Esophagus squamous epithelium (tissue), 5 donors: ENCODE measurements around the gene LMOD3. TPM values are rescaled to one million over a fixed set of nuclear protein-coding genes. Genes with fewer than 3 reads are reported as not detected.

ENCODE experiments used
- DNase-seq: peaks from one replicate; lab custom pipeline; 2025; lab: John Stamatoyannopoulos, UW
- H3K27ac ChIP-seq, 4 donors: fragments of 200-600 bp; sonication (generic); one replicate each; pipeline ENCODE4 v1.5.1; 2016 to 2019; ENCODE audit warnings: mild to moderate bottlenecking in 1 of 4
- H3K27me3 ChIP-seq, 4 donors: fragments of 200-600 bp; sonication (generic); 1 replicate in 3 of 4; 2 replicates in 1 of 4; pipeline versions ENCODE4 v1.5.1 to v1.6.0; 2017 to 2021; ENCODE audit warnings: antibody characterized with exemption in 1 of 4
- H3K36me3 ChIP-seq, 3 donors: fragments of 200-600 bp; sonication (generic); one replicate each; pipeline ENCODE4 v1.5.1; 2016 to 2019
- H3K4me1 ChIP-seq, 3 donors: fragments of 200-600 bp; sonication (generic); one replicate each; pipeline ENCODE4 v1.5.1; 2017 to 2019
- H3K4me3 ChIP-seq, 4 donors: fragments of 200-600 bp; sonication (generic); 1 replicate in 3 of 4; 2 replicates in 1 of 4; pipeline ENCODE4 v1.5.1; 2016 to 2019; ENCODE audit warnings: mild to moderate bottlenecking in 2 of 4, moderate library complexity in 1 of 4
- H3K9me3 ChIP-seq, 3 donors: fragments of 200-600 bp; sonication (generic); one replicate each; pipeline ENCODE4 v1.5.1; 2016 to 2019
- POLR2A ChIP-seq, 4 donors: fragments of 450-650 bp; IDR thresholded peaks; one replicate each; pipeline ENCODE4 v1.6.1; 2017; ENCODE audit warnings: antibody characterized with exemption in 4 of 4, mild to moderate bottlenecking in 4 of 4, moderate library complexity in 3 of 4
- WGBS, 2 donors: methylation state at CpG; one replicate each; pipeline ENCODE4 v1.1.5; 2018; 5-methylcytosine and 5-hydroxymethylcytosine counted together
- intact Hi-C: fragments of 100-400 bp; cut with DNase I; formaldehyde crosslinking; loops from one replicate; pipeline ENCODE4 v1.15.0; 2022
- total RNA-seq, 4 donors: library from RNA; depleted of rRNA; stranded (reverse); fragments of >200 nt; gene quantifications; one replicate each; pipeline ENCODE4 v1.1.0, GENCODE V29; 2016
- TF ChIP-seq, protein P1 (sequence below), 6 experiments: fragments of 450-650 bp in 4 of 6; fragments of 200-600 bp in 2 of 6; sonication (generic) in 2 of 6; IDR thresholded peaks; one replicate each; pipeline ENCODE4 v1.5.1; 2016 to 2019; ENCODE audit warnings: antibody characterized with exemption in 6 of 6, mild to moderate bottlenecking in 4 of 6, moderate library complexity in 4 of 6
- donor health status: DM: yes; HTN: yes; CAD: no.

LMOD3 gene
- total RNA-seq, result under 1 TPM in 1 of 4 donors, not detected in 3; under 0.01 TPM

GRCh38 chr3:69122403-69122802 is at the start of gene LMOD3:
LMOD3 (minus strand) TSS chr3:69122595; CDS start chr3:69122386, 209 bp downstream.
- intact Hi-C loops, result no loop called here
- Histone ChIP-seq H3K27me3 (no peaks in the 10 kb centered on the region), H3K9me3 (no peaks in the 10 kb centered on the region), H3K4me3 (no peak within 1 kb of the TSS), H3K36me3 (no peaks in the 10 kb centered on the region), H3K4me1 (peaks cover 0 to 5% (median 0%) of the 10 kb centered on the region in 3 donors), H3K27ac (peak within 1 kb of the TSS in 2 of 4 donors; percentile 9 to 23)
- WGBS, 2 donors, result 65 to 68% methylated on average over 3 of the region's 3 CpGs
- no peak for DNase-seq
- no peak for TF ChIP-seq POLR2A (IDR thresholded peaks at IDR 0.05)
- TF ChIP-seq, protein P1, sequence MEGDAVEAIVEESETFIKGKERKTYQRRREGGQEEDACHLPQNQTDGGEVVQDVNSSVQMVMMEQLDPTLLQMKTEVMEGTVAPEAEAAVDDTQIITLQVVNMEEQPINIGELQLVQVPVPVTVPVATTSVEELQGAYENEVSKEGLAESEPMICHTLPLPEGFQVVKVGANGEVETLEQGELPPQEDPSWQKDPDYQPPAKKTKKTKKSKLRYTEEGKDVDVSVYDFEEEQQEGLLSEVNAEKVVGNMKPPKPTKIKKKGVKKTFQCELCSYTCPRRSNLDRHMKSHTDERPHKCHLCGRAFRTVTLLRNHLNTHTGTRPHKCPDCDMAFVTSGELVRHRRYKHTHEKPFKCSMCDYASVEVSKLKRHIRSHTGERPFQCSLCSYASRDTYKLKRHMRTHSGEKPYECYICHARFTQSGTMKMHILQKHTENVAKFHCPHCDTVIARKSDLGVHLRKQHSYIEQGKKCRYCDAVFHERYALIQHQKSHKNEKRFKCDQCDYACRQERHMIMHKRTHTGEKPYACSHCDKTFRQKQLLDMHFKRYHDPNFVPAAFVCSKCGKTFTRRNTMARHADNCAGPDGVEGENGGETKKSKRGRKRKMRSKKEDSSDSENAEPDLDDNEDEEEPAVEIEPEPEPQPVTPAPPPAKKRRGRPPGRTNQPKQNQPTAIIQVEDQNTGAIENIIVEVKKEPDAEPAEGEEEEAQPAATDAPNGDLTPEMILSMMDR (IDR thresholded peaks at IDR 0.05), result no peak

DNA sequence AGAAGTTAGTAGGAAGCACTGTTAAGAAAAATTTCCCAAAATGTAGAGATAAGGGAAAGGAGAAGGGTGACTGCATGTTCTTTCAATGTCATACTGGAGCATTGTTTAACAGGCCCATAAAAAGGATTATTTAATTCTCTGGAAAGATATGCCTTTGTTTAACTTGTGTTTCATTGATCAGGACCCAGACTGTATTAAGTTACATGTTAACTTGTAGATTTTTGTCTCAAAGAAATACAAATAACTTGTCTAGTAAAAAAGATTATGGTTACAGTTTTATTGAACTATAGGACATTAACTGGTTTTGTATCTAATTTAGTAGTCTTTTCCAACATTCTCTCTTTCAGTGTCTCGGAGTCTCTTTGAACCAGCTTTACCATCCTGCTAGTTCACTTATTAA is 49.7 kb upstream of the LMOD3 start:
- Histone ChIP-seq H3K4me3 (no peak overlapping the region), H3K27ac (no peak overlapping the region), H3K9me3 (no peaks in the 10 kb centered on the region), H3K27me3 (no peaks in the 10 kb centered on the region), H3K4me1 (peaks cover 0 to 15% (median 0%) of the 10 kb centered on the region in 3 donors), H3K36me3 (peaks cover 4 to 80% (median 6%) of the 10 kb centered on the region in 3 donors)
- TF ChIP-seq POLR2A (IDR thresholded peaks at IDR 0.05), result no peak
- TF ChIP-seq, protein P1 (IDR thresholded peaks at IDR 0.05), result no peak
- 96% methylated on average over 1 of the region's 1 CpG for WGBS, 2 donors
- intact Hi-C loops, result loop anchor here (10.0 kb wide), 1 partner anchor 63 kb away; no protein-coding TSS in a partner anchor
- no peak for DNase-seq

- Histone ChIP-seq H3K9me3 (no peaks in the 10 kb centered on the region), H3K4me1 (peaks cover 0 to 4% (median 0%) of the 10 kb centered on the region in 3 donors), H3K4me3 (no peak overlapping the region), H3K27ac (no peak overlapping the region), H3K27me3 (no peaks in the 10 kb centered on the region), H3K36me3 (peaks cover 0 to 25% (median 0%) of the 10 kb centered on the region in 3 donors)
- TF ChIP-seq POLR2A (IDR thresholded peaks at IDR 0.05), result no peak
- TF ChIP-seq, protein P1 (IDR thresholded peaks at IDR 0.05), result no peak
- no peak for DNase-seq
- intact Hi-C loops, result loop anchor here (10.0 kb wide), 1 partner anchor 498 kb away; no protein-coding TSS in a partner anchor
- WGBS, 2 donors, result 93% methylated on average over 1 of the region's 1 CpG
These were observed 44.1 kb upstream of the LMOD3 start for GRCh38 chr3:69166446-69166845.

GRCh38 chr3:69165744-69166143 is 43.3 kb upstream of the LMOD3 start:
- intact Hi-C loops, result loop anchor here (10.0 kb wide), 1 partner anchor 499 kb away; no protein-coding TSS in a partner anchor
- Histone ChIP-seq H3K27ac (no peak overlapping the region), H3K36me3 (peaks cover 0 to 18% (median 0%) of the 10 kb centered on the region in 3 donors), H3K4me3 (no peak overlapping the region), H3K9me3 (no peaks in the 10 kb centered on the region), H3K4me1 (peaks cover 0 to 4% (median 0%) of the 10 kb centered on the region in 3 donors), H3K27me3 (no peaks in the 10 kb centered on the region)
- TF ChIP-seq, protein P1 (IDR thresholded peaks at IDR 0.05), result no peak
- no peak for TF ChIP-seq POLR2A (IDR thresholded peaks at IDR 0.05)
- DNase-seq, result no peak
- 93 to 98% methylated on average over 4 of the region's 4 CpGs for WGBS, 2 donors

GRCh38 chr3:69164296-69164695 is 41.9 kb upstream of the LMOD3 start:
- H3K27me3 ChIP-seq, result no peaks in the 10 kb centered on the region
- no peak overlapping the region for H3K4me3 ChIP-seq
- intact Hi-C loops, result loop anchor here (5.0 to 10.0 kb wide), 2 partner anchors 143 to 501 kb away; no protein-coding TSS in a partner anchor
- DNase-seq, result no peak
- H3K27ac ChIP-seq, result no peak overlapping the region
- H3K36me3 ChIP-seq, result peaks cover 0 to 3% (median 0%) of the 10 kb centered on the region in 3 donors
- H3K4me1 ChIP-seq, result peaks cover 0 to 4% (median 0%) of the 10 kb centered on the region in 3 donors
- no peak for TF ChIP-seq POLR2A (IDR thresholded peaks at IDR 0.05)
- TF ChIP-seq, protein P1 (IDR thresholded peaks at IDR 0.05), result no peak
- no peaks in the 10 kb centered on the region for H3K9me3 ChIP-seq
